Dedifferentiated amniotic fluid mesenchymal stem cell (primary cell): Measurements from ENCODE around the gene GOLM1.

Source experiments
- DNase-seq: peaks from one replicate; pipeline ENCODE4 v3.0.0-alpha.2; 2016; ENCODE audit errors: extremely low spot score

Gene GOLM1

GRCh38 chr9:85984457-85984856 is 114.9 kb downstream of the GOLM1 start:
- DNase-seq, result no peak

GRCh38 chr9:85981369-85981768 is 118.0 kb downstream of the GOLM1 start:
- DNase-seq, result no peak

- DNase-seq, result no peak
Observed at GRCh38 chr9:85978496-85978895, 120.9 kb downstream of the GOLM1 start.
